GM19467 (cell line): ENCODE data around the gene CYB5RL.
"Not testable (repeated sequence)": the region's sequence is repeated elsewhere in the genome, so short reads cannot be mapped to it uniquely, and the experiment has no call there.

ENCODE experiments used
- ATAC-seq: cut with Tn5 transposase; IDR thresholded peaks from one replicate; pipeline ENCODE4 v1.9.1; 2021; ENCODE audit warnings: mild to moderate bottlenecking, moderate library complexity; ENCODE audit not compliant: unreplicated experiment

Gene CYB5RL

GRCh38 chr1:54227091-54227602 lies 27.3 kb upstream of the CYB5RL start:
- no peak for ATAC-seq

DNA sequence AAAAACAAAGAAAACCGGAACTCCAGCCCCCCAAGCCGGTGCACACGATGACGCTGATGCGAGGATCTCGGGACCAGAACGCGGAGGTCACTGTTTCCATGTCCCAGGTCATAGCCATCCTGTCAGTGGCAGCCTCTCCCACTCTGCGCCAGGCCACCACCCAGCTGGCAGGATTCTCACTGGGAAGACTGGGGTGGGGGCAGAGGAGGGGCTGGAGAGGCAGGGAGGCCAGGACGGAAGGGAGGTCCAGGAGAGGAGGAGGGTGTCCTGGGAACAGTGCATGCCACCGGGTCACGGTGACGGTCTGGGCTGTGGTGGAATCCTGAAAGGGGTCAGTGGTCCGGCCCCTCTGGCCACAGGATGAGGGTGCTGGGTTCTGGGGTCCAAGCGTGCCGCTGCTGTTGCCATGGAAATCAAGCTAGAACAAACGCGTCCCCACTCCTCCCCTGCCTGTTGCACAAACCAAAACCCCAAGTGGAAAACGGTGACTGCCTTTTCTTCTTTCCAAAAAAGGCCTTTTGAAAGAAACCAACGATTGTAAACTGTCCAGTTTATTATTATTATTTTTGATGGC lies 26.2 kb upstream of the CYB5RL start:
- no peak for ATAC-seq

DNA sequence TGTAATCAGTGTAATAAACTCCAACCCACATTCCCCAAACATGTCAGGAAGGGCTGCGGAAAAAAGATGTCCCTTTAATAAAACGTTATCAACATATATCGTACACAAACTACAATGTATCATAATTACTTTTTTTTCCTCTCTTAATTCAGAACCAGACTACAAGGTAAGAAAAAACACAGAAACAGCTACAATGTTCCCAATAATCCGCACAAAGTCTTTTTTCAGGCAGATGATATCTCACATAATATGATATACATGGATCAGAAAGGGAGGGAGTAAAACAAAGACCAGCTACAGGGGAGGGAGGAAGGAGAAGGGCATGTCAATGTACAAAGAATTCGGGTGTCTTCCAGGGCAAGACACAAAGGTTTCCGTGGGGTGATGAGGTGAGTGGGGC lies 25.5 kb upstream of the CYB5RL start:
- no peak for ATAC-seq

DNA sequence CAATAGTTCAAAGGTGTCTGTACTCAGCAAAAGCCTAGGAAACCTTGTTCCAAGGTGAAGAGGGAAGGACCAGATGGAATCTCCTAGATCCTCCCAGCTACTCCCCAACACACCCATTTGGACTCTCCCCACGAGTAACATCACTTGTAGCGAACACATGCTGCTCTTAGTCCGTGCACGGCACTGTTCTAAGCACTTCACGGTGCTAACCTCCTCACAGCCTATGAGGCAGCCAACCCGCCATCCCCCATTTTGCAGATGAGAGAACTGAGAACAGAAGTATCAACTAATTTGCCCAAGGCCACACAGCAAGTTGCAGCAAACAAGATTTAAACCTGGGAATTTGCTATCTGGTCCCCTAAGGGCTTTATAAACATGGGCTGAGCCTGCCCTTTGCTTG lies 24.4 kb upstream of the CYB5RL start:
- ATAC-seq, result no peak

DNA sequence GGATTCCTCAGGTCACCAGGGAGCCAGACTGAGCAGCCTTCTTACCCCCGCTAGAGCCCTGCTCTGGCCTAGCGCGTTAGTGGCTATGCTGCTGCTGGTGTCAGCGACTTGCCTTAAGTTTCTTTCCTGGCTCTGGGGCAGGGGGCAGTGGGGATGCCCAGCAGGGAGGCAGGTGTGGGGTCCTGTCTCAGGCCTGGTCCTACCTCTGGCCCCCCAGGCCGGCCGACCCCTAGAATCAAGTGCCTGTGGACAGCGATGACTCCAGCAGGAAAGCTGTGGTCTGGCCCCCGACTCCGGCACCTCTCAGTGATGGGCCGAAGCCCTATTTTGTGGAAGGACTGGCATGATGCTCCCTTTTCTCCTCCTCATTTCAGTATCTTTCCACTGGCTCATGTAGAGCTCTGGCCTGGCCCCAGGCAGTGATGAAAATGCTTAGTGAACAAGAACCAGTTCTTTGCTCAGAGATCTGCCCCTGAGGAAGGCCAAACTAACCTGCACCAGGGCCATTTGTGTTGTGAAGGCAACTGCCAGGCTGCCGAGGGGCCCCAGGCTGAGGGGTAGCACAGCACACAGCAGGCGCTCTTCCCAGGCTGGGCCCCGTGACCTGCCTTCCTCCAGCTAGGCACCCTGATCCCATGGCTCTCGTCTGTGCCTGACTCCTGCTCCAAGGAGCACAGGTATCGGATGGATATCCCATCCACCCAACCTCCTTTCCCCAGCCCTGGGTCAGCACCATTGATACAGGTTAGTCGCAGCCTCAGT lies 23.8 kb upstream of the CYB5RL start:
- ATAC-seq, result no peak

GRCh38 chr1:54222711-54223110 lies 22.9 kb upstream of the CYB5RL start:
- ATAC-seq, result no peak

- no peak for ATAC-seq
These were observed 22.1 kb upstream of the CYB5RL start for GRCh38 chr1:54221867-54222484.

GRCh38 chr1:54221113-54221834 lies 21.4 kb upstream of the CYB5RL start:
- ATAC-seq, result no peak

DNA sequence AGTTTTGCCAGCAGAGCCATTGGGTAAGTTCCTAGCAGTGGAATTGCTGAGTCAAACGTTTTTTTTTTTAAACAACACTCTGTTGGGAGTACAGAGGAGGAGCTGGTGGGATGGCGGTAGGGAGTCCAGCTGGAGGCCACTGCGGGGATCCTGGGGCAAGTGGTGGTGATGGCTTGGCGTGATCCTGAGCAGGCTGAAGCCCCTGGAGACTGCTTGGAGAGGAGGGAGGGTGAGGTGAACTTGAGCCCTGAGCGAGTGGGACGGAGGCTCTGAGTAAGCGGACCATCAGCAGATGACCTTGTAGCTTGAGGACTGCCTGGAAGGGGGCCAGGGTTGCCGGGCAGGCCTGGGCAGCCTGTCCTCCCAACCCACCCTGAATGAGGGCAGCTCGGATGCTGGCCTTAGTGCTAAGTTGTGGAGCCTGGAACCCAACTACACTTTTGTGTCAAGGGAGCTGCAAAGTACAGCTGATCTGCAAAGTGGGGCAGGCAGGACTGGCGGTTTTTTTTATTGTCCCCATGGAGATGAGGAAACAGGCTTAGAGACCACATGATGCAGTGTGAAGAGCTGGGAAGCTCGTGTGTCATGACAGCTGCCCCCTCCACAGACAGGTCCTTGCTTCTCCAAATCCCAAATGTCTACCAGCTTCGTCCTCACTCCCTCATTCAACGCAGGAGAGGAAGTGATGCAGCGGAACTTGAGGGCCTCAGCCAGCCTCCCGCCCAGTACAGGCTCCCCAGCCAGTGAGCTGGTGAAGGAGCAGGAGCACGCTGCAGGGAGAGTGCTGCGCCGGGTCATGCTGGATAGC lies 20.4 kb upstream of the CYB5RL start:
- no peak for ATAC-seq

- ATAC-seq, result no peak
These were observed 19.8 kb upstream of the CYB5RL start for GRCh38 chr1:54219688-54220003.

GRCh38 chr1:54218883-54219687 lies 19.3 kb upstream of the CYB5RL start:
- ATAC-seq, result no peak

- ATAC-seq, result no peak
These were observed 15.7 kb upstream of the CYB5RL start for GRCh38 chr1:54215523-54215922.

DNA sequence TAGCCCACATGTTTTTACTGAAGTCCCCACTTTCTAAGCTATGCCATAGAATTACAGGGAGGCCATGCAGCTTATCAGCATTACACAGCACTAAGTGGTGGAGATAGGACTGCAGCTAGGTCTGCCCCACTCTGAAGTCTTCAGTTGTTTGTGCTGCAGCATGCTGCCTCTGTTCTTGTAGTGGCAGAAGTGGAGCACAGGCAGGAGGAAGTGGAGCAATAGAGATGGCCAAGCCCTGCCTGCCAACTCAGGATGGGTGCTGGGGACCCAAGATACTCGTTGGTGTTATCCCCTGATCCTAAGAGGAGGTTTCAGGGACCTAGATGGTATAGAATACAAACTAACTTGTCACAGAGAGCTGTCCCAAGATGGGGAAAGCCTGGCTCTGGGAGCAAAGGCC lies 13.0 kb upstream of the CYB5RL start:
- ATAC-seq, result no peak

GRCh38 chr1:54207896-54208295 lies 8.1 kb upstream of the CYB5RL start:
- ATAC-seq, result not testable (repeated sequence)

DNA sequence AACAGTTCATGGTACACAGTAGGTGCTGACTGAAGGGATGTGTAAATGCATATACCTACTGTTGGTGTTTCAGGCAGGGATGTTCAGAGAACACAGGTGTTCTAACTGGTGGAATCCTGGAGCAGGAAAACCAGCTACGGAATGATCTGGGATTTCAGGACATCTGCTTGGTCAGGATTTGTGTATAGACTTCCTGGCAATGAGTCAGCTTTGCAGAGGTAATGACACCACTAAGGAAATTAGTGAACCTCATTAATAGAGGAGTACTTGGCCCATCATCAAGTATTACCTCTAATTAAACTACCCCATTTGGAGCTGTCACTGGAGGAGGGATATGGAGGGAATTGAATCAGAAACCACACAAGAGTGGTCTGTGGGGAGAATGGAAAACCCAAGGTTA lies 7.5 kb upstream of the CYB5RL start:
- no peak for ATAC-seq

DNA sequence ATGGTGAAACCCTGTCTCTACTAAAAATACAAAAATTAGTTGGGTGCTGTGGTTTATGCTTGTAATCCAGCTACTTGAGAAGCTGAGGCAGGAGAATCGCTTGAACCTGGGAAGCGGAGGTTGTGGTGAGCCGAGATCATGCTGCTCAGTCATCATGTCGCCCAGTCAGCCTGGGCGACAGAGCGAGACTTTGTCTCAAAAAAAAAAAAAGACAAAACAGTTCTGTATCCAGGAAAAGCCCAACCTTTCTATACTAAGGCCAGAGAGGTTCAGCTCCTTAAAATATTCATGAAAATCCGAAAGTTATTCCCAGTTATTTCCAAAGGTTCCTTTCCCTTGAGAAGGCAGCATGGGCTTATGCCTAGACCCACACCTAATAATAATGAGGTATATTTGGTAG lies 4.4 kb upstream of the CYB5RL start:
- ATAC-seq, result no peak

DNA sequence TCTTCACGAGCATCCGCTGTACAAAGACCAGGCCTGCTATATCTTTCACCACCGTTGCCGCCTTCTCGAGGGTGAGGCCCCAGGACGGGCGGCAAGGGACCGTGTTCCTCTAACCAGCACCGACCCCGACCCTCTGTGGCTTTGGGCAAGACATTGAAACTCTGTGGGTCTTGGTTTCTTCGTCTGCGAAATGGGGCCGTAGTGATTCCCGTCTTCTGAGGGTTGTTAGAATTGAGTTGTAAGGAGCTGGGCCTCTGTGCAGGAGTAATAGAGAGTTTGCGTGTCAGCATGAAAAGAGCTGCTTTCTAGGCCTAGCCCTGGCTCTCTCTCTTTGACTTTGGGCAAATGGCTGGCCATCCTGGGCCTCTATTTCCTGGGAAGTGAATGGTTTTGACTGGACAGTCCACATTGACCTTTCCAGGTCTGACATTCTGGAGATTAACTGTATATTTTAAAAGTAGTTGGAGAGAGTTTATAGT lies 728 bp upstream of the CYB5RL start:
- no peak for ATAC-seq

- no peak for ATAC-seq
These were observed 572 bp downstream of the CYB5RL start for GRCh38 chr1:54199151-54199764.

GRCh38 chr1:54193453-54193852 lies 6.4 kb downstream of the CYB5RL start:
- ATAC-seq, result no peak
